ENCODE data around the gene MEX3C.

MEX3C gene

DNA sequence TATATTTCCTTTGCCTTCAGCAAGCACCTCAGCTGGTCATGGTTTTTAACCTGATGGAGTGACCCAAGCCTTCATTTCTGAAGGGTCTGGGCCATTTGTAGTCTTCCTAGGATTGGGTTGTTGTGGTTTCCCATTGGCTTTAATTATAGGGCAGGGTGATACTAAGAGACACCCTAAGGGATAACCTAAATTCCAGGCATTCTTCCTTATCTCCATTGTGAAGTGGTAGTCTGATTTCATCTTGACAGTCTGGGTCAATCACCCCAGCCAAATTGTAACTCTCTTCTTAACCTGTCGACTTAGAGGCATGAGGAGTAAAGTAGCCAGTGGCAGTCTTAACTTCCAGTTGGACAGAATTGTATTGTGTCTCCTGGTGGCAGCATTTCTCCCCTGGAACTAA is 30.2 kb upstream of the MEX3C start:
- no peak for DNase-seq (ENCODE audit: extremely low read depth, low read depth)
- TF ChIP-seq, protein P1, sequence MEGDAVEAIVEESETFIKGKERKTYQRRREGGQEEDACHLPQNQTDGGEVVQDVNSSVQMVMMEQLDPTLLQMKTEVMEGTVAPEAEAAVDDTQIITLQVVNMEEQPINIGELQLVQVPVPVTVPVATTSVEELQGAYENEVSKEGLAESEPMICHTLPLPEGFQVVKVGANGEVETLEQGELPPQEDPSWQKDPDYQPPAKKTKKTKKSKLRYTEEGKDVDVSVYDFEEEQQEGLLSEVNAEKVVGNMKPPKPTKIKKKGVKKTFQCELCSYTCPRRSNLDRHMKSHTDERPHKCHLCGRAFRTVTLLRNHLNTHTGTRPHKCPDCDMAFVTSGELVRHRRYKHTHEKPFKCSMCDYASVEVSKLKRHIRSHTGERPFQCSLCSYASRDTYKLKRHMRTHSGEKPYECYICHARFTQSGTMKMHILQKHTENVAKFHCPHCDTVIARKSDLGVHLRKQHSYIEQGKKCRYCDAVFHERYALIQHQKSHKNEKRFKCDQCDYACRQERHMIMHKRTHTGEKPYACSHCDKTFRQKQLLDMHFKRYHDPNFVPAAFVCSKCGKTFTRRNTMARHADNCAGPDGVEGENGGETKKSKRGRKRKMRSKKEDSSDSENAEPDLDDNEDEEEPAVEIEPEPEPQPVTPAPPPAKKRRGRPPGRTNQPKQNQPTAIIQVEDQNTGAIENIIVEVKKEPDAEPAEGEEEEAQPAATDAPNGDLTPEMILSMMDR (IDR thresholded peaks at IDR 0.05; ENCODE audit: low read depth, low read length) = no peak

DNA sequence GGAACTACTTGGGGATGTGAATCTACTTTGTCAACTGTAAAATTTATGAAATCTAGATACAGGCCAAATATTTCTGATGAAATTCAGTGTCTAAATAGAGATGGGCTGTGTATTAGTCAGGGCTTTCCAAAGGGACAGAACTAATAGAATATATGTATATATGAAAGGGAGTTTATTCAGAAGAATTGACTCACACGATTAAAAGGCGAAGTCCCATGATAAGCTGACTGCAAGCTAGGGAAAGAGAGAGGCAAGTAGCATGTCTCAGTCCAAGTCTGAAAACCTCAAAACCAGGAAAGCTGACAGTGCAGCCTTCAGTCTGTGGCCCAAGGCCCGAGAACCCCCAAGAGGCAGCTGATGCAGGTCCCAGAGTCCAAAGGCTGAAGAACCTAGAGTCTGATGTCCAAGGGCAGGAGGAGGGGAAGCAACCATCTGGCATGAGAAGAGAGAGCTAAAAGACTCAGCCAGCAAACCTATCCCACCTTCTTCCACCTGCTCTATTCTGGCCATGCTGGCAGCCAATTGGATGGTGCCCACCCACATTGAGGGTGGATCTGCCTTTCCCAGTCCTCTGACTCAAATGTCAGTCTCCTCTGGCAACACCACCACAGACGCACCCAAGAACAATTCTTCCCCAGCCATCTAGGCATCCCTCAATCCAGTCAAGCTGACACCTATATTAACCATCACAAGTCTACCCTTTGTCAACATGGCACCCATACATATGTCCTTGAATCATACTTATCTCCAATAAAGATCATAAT is 29.3 kb upstream of the MEX3C start:
- TF ChIP-seq, protein P1 (IDR thresholded peaks at IDR 0.05; ENCODE audit: low read depth, low read length) = no peak
- no peak for DNase-seq (ENCODE audit: extremely low read depth, low read depth)

DNA sequence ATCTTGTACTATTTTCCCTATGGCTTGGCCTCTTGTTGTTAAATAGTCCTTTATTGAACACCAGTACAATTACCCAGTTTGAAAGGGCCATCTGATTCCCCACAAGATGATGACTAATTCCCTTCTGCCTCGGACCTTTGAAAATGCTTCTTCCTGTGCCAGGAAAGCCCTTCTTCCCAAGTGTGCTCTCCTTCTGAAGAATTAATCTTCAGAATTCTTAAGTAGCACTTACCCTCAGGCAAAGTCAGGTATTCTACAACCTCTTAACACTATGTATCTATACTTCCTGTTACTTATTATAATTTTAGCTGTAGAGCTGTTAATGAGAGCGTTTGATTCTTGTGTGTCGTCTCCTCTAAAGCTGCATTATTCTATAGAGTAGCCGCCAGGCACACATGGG is 28.6 kb upstream of the MEX3C start:
- no peak for DNase-seq (ENCODE audit: extremely low read depth, low read depth)
- TF ChIP-seq, protein P1 (IDR thresholded peaks at IDR 0.05; ENCODE audit: low read depth, low read length) = no peak

DNA sequence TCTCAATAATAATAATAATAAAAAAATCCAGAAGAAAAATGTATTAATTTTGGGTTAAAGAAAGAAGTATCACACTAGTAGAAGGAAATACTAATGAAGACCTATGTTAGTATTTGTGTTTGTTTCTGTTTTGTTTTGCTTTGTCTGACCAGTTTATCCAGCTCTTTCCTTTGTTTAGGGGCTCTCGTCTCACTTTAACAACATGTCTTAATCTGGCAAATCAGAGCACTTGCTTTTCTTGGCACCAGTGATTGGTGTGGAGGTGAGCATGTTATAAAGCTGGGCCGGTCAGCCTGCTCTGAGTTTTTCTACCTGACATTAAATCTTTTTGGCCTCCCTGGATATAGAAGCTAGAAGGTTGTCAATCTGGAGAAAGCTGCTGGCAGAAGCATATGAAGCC is 15.1 kb upstream of the MEX3C start:
- TF ChIP-seq, protein P1 (IDR thresholded peaks at IDR 0.05; ENCODE audit: low read depth, low read length) = no peak
- DNase-seq (ENCODE audit: extremely low read depth, low read depth) = no peak

- DNase-seq (ENCODE audit: extremely low read depth, low read depth) = no peak
- TF ChIP-seq, protein P1 (IDR thresholded peaks at IDR 0.05; ENCODE audit: low read depth, low read length) = no peak
These were observed 14.1 kb upstream of the MEX3C start for GRCh38 chr18:51211552-51211951.

DNA sequence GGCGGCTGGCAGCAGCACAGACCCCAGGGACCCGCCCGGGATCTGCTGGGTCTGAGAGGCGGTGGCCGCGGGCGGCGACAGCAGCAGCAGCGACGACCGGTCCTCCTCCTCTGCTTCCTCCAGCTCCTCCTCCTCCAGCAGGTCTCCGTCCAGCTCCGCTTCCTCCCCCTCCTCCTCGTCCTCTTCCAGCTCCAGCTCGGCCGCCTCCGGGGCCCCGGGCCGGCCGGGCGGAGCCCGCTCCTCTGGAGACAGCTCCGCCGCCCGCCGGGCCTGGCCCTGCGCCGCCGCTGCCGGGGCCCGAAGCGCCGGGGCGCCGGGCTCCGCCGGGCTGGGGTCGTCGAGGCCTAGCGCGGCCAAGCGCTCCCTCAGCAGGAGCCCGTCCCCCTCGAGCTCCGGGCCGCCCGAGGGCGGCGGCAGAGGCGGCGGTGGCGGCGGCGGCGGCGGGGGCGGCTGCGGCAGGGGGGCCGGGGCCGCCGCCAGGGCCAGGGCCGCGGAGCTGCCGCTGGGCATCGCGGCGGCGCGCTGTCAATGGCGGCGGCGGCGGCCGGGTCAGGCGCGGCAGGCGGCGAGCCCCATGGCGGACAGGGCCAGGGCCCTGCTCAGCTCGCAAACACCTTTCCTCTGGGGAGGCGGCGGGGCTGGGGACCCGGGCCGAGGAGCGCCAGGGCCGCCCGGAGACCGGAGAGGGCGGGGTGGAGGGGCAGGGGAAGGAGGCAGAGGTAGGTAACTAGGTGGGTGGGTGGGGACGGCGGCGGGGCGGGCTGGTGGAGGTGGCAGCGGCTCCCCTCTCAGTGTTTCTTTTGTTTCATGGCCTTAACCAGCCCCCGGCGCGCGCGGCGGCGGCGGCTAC is 445 bp downstream of the MEX3C start:
- TF ChIP-seq, protein P1 (IDR thresholded peaks at IDR 0.05; ENCODE audit: low read depth, low read length) = no peak
- no peak for DNase-seq (ENCODE audit: extremely low read depth, low read depth)

All from AG09319 (cell line).